Osteoblast (primary cell): ENCODE results near the gene SRSF3. TPM values are rescaled to one million over a fixed set of nuclear protein-coding genes. Genes with fewer than 3 reads are reported as not detected.
"Not testable (repeated sequence)": the region's sequence is repeated elsewhere in the genome, so short reads cannot be mapped to it uniquely, and the experiment has no call there.

Source experiments
- DNase-seq: peaks from one replicate; pipeline ENCODE4 v3.0.0; 2011; ENCODE audit warnings: low spot score, mixed read lengths; ENCODE audit not compliant: insufficient read length; ENCODE audit errors: missing footprints
- H2AFZ ChIP-seq: 2 replicates; pipeline ENCODE4 v1.6.0; 2011; ENCODE audit warnings: mild to moderate bottlenecking, low read length
- H3K27ac ChIP-seq: 2 replicates; pipeline ENCODE4 v1.5.1; 2011; ENCODE audit warnings: mild to moderate bottlenecking, low read depth, low read length, moderate library complexity
- H3K27me3 ChIP-seq: 2 replicates; pipeline ENCODE4 v1.6.0; 2012; ENCODE audit warnings: mild to moderate bottlenecking, control low read depth, inconsistent platforms, low read length, moderate library complexity; ENCODE audit not compliant: insufficient read depth
- H3K36me3 ChIP-seq: 2 replicates; pipeline ENCODE4 v1.5.1; 2011; ENCODE audit warnings: mild to moderate bottlenecking, low read length, control low read depth, moderate library complexity; ENCODE audit not compliant: insufficient read depth
- H3K4me1 ChIP-seq: 2 replicates; pipeline ENCODE4 v1.5.1; 2011; ENCODE audit warnings: mild to moderate bottlenecking, low read length, control low read depth, moderate library complexity; ENCODE audit not compliant: insufficient read depth
- H3K4me2 ChIP-seq: 2 replicates; pipeline ENCODE4 v1.6.0; 2011; ENCODE audit warnings: mild to moderate bottlenecking, low read length; ENCODE audit not compliant: insufficient read depth
- H3K4me3 ChIP-seq: fragments of 200-600 bp; sonication (generic); 3 replicates; pipeline ENCODE4 v1.5.1; 2012; ENCODE audit warnings: mild to moderate bottlenecking, low read length, inconsistent platforms; ENCODE audit not compliant: insufficient read depth
- H3K79me2 ChIP-seq: 2 replicates; pipeline ENCODE4 v1.6.0; 2012; ENCODE audit warnings: mild to moderate bottlenecking, low read length, control low read depth, inconsistent platforms; ENCODE audit not compliant: insufficient read depth
- H3K9me3 ChIP-seq: 2 replicates; pipeline ENCODE4 v1.5.1; 2011; ENCODE audit warnings: low read depth, low read length, control low read depth
- H4K20me1 ChIP-seq: 2 replicates; pipeline ENCODE4 v1.6.0; 2012; ENCODE audit warnings: mild to moderate bottlenecking, low read length, control low read depth; ENCODE audit not compliant: insufficient read depth
- small RNA-seq: library from RNA; depleted of rRNA; stranded (forward); fragments of <200 nt; gene quantifications from one replicate; pipeline ENCODE3, GENCODE V24; 2012
- total RNA-seq: library from RNA; depleted of rRNA; stranded (reverse); fragments of >200 nt; gene quantifications from 2 replicates; pipeline ENCODE4 v1.2.3, GENCODE V29; 2012
- TF ChIP-seq, protein P1 (sequence below): IDR thresholded peaks from 2 replicates; pipeline ENCODE4 v1.5.1; 2011; ENCODE audit warnings: mild to moderate bottlenecking, low read depth, low read length, moderate library complexity; ENCODE audit errors: extremely low read depth

Gene SRSF3
- total RNA-seq, 1 donor = 289 TPM

DNA sequence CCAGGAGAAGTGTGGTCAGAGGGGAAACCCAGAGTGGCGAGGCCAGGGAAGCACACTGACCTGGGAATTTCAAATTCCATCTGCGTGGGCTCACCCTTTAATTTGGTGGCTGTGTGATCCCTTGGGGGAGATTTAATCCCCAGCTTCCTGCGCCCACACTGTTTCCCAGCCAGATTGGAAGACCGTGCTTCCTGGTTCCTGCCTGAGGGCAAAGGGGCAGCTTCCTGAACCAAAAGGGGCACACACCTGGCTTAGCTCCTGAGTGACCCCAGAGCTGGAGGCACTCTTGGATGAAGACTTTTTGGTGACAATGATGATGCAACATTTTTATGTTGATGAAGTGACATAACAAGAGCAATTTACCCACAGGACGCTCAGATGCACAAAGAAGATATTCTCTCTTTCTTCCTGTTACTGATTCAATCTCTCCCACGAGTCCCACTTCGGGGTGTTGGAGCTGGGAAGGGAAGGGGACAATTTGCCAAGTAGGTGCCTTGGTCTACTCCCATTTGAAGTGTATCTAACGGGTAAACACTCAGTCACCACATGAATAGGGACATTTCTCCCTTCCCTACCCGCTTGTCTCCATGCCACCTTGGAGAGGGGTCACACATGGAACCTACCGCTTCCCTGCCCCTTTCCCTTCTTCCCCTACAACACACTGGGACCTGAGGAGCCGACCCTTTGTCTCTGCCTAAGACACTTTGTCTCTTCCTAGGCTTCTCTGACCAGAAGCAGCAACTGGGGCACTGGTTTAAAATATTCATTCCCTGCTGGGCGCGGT is 55.7 kb downstream of the SRSF3 start:
- H3K36me3 ChIP-seq = no peaks in the 10 kb centered on the region
- DNase-seq = no peak
- TF ChIP-seq, protein P1, sequence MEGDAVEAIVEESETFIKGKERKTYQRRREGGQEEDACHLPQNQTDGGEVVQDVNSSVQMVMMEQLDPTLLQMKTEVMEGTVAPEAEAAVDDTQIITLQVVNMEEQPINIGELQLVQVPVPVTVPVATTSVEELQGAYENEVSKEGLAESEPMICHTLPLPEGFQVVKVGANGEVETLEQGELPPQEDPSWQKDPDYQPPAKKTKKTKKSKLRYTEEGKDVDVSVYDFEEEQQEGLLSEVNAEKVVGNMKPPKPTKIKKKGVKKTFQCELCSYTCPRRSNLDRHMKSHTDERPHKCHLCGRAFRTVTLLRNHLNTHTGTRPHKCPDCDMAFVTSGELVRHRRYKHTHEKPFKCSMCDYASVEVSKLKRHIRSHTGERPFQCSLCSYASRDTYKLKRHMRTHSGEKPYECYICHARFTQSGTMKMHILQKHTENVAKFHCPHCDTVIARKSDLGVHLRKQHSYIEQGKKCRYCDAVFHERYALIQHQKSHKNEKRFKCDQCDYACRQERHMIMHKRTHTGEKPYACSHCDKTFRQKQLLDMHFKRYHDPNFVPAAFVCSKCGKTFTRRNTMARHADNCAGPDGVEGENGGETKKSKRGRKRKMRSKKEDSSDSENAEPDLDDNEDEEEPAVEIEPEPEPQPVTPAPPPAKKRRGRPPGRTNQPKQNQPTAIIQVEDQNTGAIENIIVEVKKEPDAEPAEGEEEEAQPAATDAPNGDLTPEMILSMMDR = no peak
- no peaks in the 10 kb centered on the region for H3K79me2 ChIP-seq
- H2AFZ ChIP-seq = peak overlapping the region; percentile 17
- H3K9me3 ChIP-seq = no peaks in the 10 kb centered on the region
- no peak overlapping the region for H3K4me3 ChIP-seq
- no peaks in the 10 kb centered on the region for H4K20me1 ChIP-seq
- H3K4me2 ChIP-seq = peak overlapping the region; percentile 25
- peaks cover 10% of the 10 kb centered on the region for H3K4me1 ChIP-seq
- H3K27me3 ChIP-seq = no peaks in the 10 kb centered on the region
- no peak overlapping the region for H3K27ac ChIP-seq

DNA sequence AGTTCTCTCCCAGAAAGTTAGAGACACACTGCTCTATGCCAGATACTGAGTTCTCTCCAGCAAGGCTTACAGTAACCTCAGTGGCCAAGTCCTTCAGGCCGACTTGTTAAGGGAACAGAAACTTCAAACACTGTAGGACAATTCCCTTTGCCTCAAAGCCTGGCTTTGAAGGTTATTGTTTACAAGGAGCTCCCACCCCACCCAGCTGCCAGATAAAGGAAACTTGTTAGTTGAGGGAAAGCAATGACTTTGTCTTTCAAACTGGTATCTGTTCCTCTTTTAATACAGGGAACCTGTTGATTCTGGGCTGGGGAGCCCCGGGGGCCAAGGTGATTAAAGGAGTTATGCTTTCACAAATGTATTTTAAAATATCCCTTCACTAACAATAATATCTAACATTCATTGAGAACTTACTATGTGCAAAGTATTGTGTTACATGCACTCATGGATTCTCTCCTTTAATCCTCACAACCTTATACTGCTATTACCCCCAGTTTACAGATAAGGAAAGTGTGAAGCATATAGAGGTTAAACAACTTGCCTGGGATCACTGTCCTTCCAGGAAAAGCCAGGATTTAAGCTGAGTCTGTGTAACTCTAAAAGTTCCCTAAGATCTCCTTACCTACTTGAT is 56.8 kb downstream of the SRSF3 start:
- no peak for DNase-seq
- H4K20me1 ChIP-seq = no peaks in the 10 kb centered on the region
- peaks cover 4% of the 10 kb centered on the region for H3K4me1 ChIP-seq
- H3K36me3 ChIP-seq = no peaks in the 10 kb centered on the region
- H3K27ac ChIP-seq = no peak overlapping the region
- H3K79me2 ChIP-seq = no peaks in the 10 kb centered on the region
- no peaks in the 10 kb centered on the region for H3K9me3 ChIP-seq
- no peak overlapping the region for H3K4me2 ChIP-seq
- H3K4me3 ChIP-seq = no peak overlapping the region
- no peak overlapping the region for H2AFZ ChIP-seq
- peaks cover 5% of the 10 kb centered on the region for H3K27me3 ChIP-seq
- TF ChIP-seq, protein P1 = no peak

DNA sequence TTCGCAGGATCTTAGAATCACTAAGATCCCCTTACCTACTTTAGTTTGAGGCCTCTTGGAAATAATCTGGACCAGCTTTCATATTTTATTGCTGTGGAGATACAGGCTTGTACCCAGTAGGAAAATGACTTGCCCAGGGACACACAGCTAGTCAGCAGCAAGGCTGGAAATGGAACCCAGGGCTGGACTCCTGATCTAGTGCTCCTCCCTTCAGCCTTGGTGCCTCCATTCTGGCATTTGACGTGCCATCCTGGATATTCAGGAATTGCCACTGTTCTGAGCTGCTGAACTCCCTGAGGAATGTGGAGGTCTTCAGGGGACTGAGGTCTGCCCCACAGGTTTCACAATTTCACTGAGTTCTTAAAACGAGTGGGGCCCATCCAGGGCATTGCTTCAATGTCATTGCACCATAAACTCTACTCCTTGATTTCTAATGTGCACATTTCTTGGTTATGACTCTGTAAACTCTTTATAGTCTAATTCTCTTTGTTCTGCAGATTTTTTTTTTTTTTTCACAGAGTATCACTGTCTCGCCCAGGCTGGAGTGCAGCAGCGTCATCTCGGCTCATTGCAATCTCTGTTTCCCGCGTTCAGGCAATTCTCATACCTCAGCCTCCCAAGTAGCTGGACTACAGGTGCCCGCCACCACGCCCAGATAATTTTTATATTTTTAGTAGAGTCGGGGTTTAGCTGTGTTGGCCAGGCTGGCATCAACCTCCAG is 57.7 kb downstream of the SRSF3 start:
- peaks cover 5% of the 10 kb centered on the region for H3K27me3 ChIP-seq
- no peak overlapping the region for H2AFZ ChIP-seq

DNA sequence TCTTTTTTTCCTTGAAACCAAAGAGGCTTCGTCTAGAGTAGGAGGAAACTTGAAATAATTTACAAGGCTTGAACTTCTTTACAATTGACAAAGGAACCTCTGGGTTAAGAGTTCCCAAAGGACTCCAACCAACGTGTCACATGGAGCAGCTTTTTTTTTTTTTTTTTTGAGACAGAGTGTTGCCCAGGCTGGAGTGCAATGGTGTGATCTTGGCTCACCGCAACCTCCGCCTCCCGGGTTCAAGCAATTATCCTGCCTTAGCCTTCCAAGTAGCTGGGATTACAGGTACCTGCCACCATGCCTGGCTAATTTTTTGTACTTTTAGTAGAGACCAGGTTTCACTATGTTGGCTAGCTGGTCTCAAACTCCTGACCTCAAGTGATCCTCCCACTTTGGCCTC is 60.3 kb downstream of the SRSF3 start:
- not testable (repeated sequence) for H2AFZ ChIP-seq, H3K79me2 ChIP-seq, H3K27me3 ChIP-seq, H3K4me2 ChIP-seq, H3K9me3 ChIP-seq, H3K27ac ChIP-seq, DNase-seq, H3K36me3 ChIP-seq, H4K20me1 ChIP-seq, H3K4me3 ChIP-seq
- peaks cover 24% of the 10 kb centered on the region for H3K4me1 ChIP-seq

More for the DNA sequence above, 57.7 kb downstream of the SRSF3 start:
- Histone ChIP-seq H3K4me2 (no peak overlapping the region), H3K79me2 (no peaks in the 10 kb centered on the region), H3K4me3 (no peak overlapping the region), H3K27ac (no peak overlapping the region), H4K20me1 (no peaks in the 10 kb centered on the region), H3K36me3 (no peaks in the 10 kb centered on the region), H3K9me3 (no peaks in the 10 kb centered on the region), H3K4me1 (peaks cover 4% of the 10 kb centered on the region)
- TF ChIP-seq, protein P1 = no peak
- no peak for DNase-seq

Small RNA genes lying within 50 kb of the gene (small RNA-seq; reads per million reads assigned to genes)
- gene MIR3925 (not detected), gene RNU1-88P (22.5 reads per million, percentile 95 among the genes with 10 or more reads in this experiment)

Other genes starting within 250 kb of the SRSF3 start
- gene ETV7, start 206.7 kb upstream of the SRSF3 start, total RNA-seq = 3.3 and 3.5 TPM in 2 replicates
- under 0.01 TPM in 1 of 2 replicates, not detected in the other for gene PXT1, start 151.5 kb upstream of the SRSF3 start, total RNA-seq
- 182 and 210 TPM in 2 replicates for gene KCTD20, start 151.4 kb upstream of the SRSF3 start, total RNA-seq
- 41.5 and 48.1 TPM in 2 replicates for gene STK38, start 46.9 kb upstream of the SRSF3 start, total RNA-seq
- gene CDKN1A, start 84.4 kb downstream of the SRSF3 start, total RNA-seq = 456 and 461 TPM in 2 replicates
- gene RAB44, start 103.5 kb downstream of the SRSF3 start, total RNA-seq = under 0.01 and 0.36 TPM in 2 replicates
- under 0.01 TPM in 1 of 2 replicates, not detected in the other for gene CPNE5, start 245.1 kb downstream of the SRSF3 start, total RNA-seq